Activated CD4-positive, CD25-positive, alpha-beta regulatory T cell (primary cell): ENCODE measurements around the gene PLCB1.
"Not testable (repeated sequence)": the region's sequence is repeated elsewhere in the genome, so short reads cannot be mapped to it uniquely, and the experiment has no call there.

Source experiments
- DNase-seq, 4 experiments: peaks; one replicate each; lab custom pipeline; 2025; lab: John Stamatoyannopoulos, UW

PLCB1 gene

GRCh38 chr20:8786383-8786782 is 654.3 kb downstream of the PLCB1 start:
- no peak for DNase-seq

GRCh38 chr20:8787090-8787489 is 655.0 kb downstream of the PLCB1 start:
- no peak for DNase-seq

- DNase-seq = no peak
These were observed 656.2 kb downstream of the PLCB1 start for GRCh38 chr20:8788275-8788674.

GRCh38 chr20:8788831-8789230 is 656.8 kb downstream of the PLCB1 start:
- DNase-seq = no peak

- no peak for DNase-seq
These were observed 658.5 kb downstream of the PLCB1 start for GRCh38 chr20:8790442-8791074.

- DNase-seq = no peak
These were observed 663.3 kb downstream of the PLCB1 start for GRCh38 chr20:8795404-8795803.

- no peak for DNase-seq
These were observed 664.1 kb downstream of the PLCB1 start for GRCh38 chr20:8796088-8796660.

GRCh38 chr20:8798505-8798904 is 666.4 kb downstream of the PLCB1 start:
- no peak for DNase-seq

GRCh38 chr20:8800089-8800488 is 668.0 kb downstream of the PLCB1 start:
- DNase-seq = no peak

GRCh38 chr20:8801686-8802085 is 669.6 kb downstream of the PLCB1 start:
- no peak for DNase-seq

GRCh38 chr20:8803065-8803464 is 671.0 kb downstream of the PLCB1 start:
- no peak for DNase-seq

- no peak for DNase-seq
These were observed 671.9 kb downstream of the PLCB1 start for GRCh38 chr20:8803941-8804340.

- no peak for DNase-seq
These were observed 673.8 kb downstream of the PLCB1 start for GRCh38 chr20:8805737-8806442.

GRCh38 chr20:8807480-8808201 is 675.6 kb downstream of the PLCB1 start:
- DNase-seq = no peak

- no peak for DNase-seq
These were observed 676.1 kb downstream of the PLCB1 start for GRCh38 chr20:8808202-8808535.

- no peak for DNase-seq
These were observed 677.3 kb downstream of the PLCB1 start for GRCh38 chr20:8809107-8809953.

GRCh38 chr20:8811801-8812594 is 679.9 kb downstream of the PLCB1 start:
- no peak for DNase-seq

- no peak for DNase-seq
These were observed 680.8 kb downstream of the PLCB1 start for GRCh38 chr20:8812817-8813216.

- DNase-seq = no peak
These were observed 683.1 kb downstream of the PLCB1 start for GRCh38 chr20:8815208-8815607.

- DNase-seq = no peak
These were observed 697.2 kb downstream of the PLCB1 start for GRCh38 chr20:8829256-8829655.

GRCh38 chr20:8834294-8834693 is 702.2 kb downstream of the PLCB1 start:
- not testable (repeated sequence) for DNase-seq
